Astrocyte (in vitro differentiated cells and primary cell): ENCODE measurements around the gene ZNF761. TPM values are rescaled to one million over a fixed set of nuclear protein-coding genes. Genes with fewer than 3 reads are reported as not detected.
"Not testable (repeated sequence)": the region's sequence is repeated elsewhere in the genome, so short reads cannot be mapped to it uniquely, and the experiment has no call there.

Source experiments
- DNase-seq: peaks from one replicate; pipeline ENCODE4 v3.0.0-alpha.2; 2010; ENCODE audit warnings: low read depth
- FAIRE-seq: peaks from 2 replicates; lab custom pipeline; 2011; peaks lifted over from hg19 to GRCh38; lab: Jason Lieb, UNC
- H2AFZ ChIP-seq: 2 replicates; pipeline ENCODE4 v1.6.0; 2012; ENCODE audit warnings: low read depth, low read length, inconsistent platforms
- H3K27ac ChIP-seq: 2 replicates; pipeline ENCODE4 v1.5.1; 2011; ENCODE audit warnings: low read depth, low read length, inconsistent platforms
- H3K27me3 ChIP-seq: 2 replicates; pipeline ENCODE4 v1.6.0; 2011; ENCODE audit warnings: low read length, inconsistent platforms; ENCODE audit not compliant: insufficient read depth
- H3K36me3 ChIP-seq: 2 replicates; pipeline ENCODE4 v1.5.1; 2011; ENCODE audit warnings: low read length, inconsistent platforms; ENCODE audit not compliant: insufficient read depth
- H3K4me1 ChIP-seq: 2 replicates; pipeline ENCODE4 v1.5.1; 2011; ENCODE audit warnings: low read length, inconsistent platforms; ENCODE audit not compliant: insufficient read depth
- H3K4me2 ChIP-seq: 2 replicates; pipeline ENCODE4 v1.6.0; 2012; ENCODE audit warnings: low read length, inconsistent platforms
- H3K4me3 ChIP-seq: 2 replicates; pipeline ENCODE4 v1.5.1; 2011; ENCODE audit warnings: low read depth, mild to moderate bottlenecking, low read length, inconsistent platforms; ENCODE audit not compliant: insufficient read depth
- H3K79me2 ChIP-seq: 2 replicates; pipeline ENCODE4 v1.6.0; 2012; ENCODE audit warnings: mild to moderate bottlenecking, low read length, inconsistent platforms; ENCODE audit not compliant: insufficient read depth
- H3K9ac ChIP-seq: 2 replicates; pipeline ENCODE4 v1.6.0; 2012; ENCODE audit warnings: mild to moderate bottlenecking, low read length, inconsistent platforms
- H3K9me3 ChIP-seq: 2 replicates; pipeline ENCODE4 v1.5.1; 2012; ENCODE audit warnings: low read depth, mild to moderate bottlenecking, low read length, inconsistent platforms; ENCODE audit not compliant: insufficient read depth
- H4K20me1 ChIP-seq: 2 replicates; pipeline ENCODE4 v1.6.0; 2012; ENCODE audit warnings: low read length, inconsistent platforms; ENCODE audit not compliant: insufficient read depth
- H3K27ac Mint-ChIP-seq: one replicate; pipeline ENCODE4 v1.8.0; 2021; ENCODE audit warnings: mild to moderate bottlenecking, mixed read lengths; ENCODE audit not compliant: unreplicated experiment
- H3K27me3 Mint-ChIP-seq: one replicate; pipeline ENCODE4 v1.8.0; 2021; ENCODE audit warnings: low read depth, mixed read lengths; ENCODE audit not compliant: unreplicated experiment
- H3K36me3 Mint-ChIP-seq: one replicate; pipeline ENCODE4 v1.8.0; 2021; ENCODE audit warnings: low read depth, mixed read lengths; ENCODE audit not compliant: unreplicated experiment
- H3K4me1 Mint-ChIP-seq: one replicate; pipeline ENCODE4 v1.8.0; 2021; ENCODE audit warnings: low read depth, mixed read lengths; ENCODE audit not compliant: unreplicated experiment
- H3K4me3 Mint-ChIP-seq: one replicate; pipeline ENCODE4 v1.8.0; 2021; ENCODE audit warnings: mild to moderate bottlenecking, moderate library complexity, mixed read lengths; ENCODE audit not compliant: unreplicated experiment
- H3K9me3 Mint-ChIP-seq: one replicate; pipeline ENCODE4 v1.8.0; 2021; ENCODE audit warnings: mild to moderate bottlenecking, mixed read lengths; ENCODE audit not compliant: unreplicated experiment
- CTCF ChIP-seq: IDR thresholded peaks from 2 replicates; pipeline ENCODE4 v1.5.1; 2011; ENCODE audit warnings: low read depth, mild to moderate bottlenecking, inconsistent platforms, low read length, moderate library complexity; ENCODE audit not compliant: insufficient read depth
- EZH2 ChIP-seq: IDR thresholded peaks from 2 replicates; pipeline ENCODE4 v1.6.1; 2012; ENCODE audit warnings: mild to moderate bottlenecking, low read length, inconsistent platforms; ENCODE audit not compliant: insufficient read depth
- total RNA-seq: library from RNA; stranded (reverse); gene quantifications from 2 replicates; pipeline ENCODE4 v1.2.1, GENCODE V29; 2021

Gene ZNF761
- total RNA-seq, 1 donor from 2014 or later: 11.3 TPM

DNA sequence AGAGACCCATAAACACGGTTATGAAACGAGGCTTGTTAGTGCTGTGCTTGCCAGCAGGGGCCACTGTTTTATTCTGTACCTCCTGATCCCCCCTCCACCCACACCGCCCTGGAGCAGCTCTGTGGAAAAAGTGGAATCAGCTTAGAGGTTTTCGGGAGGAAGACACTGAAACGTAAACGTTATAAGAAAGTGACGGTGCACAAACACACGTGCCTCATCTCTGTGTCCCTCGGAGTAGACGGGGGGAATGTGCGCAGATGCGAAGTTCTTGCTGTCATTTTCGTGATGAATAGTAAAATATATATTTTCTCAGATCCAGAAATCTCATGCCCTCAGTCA, 72.5 kb downstream of the ZNF761 start:
- H4K20me1 ChIP-seq, H3K9me3 Mint-ChIP-seq, H3K27ac Mint-ChIP-seq, H3K4me1 Mint-ChIP-seq, H3K79me2 ChIP-seq, H3K36me3 Mint-ChIP-seq, H3K36me3 ChIP-seq, H2AFZ ChIP-seq, H3K27me3 Mint-ChIP-seq, DNase-seq, H3K4me3 ChIP-seq, H3K4me1 ChIP-seq, H3K27me3 ChIP-seq, H3K9ac ChIP-seq, H3K27ac ChIP-seq, H3K4me3 Mint-ChIP-seq, H3K4me2 ChIP-seq, FAIRE-seq, H3K9me3 ChIP-seq: not testable (repeated sequence)

DNA sequence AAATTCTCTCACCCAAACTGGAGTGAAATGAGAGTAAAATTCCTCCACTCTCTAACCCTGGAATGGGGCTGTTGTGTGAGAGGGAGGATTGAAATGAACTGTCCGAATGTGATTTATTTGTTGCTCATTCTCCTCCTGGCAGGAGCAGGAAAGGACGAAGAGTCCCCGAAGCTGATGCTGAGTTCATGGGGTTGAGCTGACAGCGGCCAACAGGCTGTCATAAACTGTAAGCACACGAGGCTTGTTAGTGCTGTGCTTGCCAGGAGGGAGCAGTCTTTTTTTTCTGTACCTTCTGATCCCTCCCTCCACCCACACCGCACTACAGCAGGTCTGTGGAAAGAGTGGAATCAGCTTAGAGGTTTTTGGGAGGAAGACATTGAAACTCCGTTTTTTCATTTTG, 73.1 kb downstream of the ZNF761 start:
- no peak for DNase-seq
- H3K79me2 ChIP-seq: no peaks in the 10 kb centered on the region
- H3K36me3 ChIP-seq: no peaks in the 10 kb centered on the region
- no peak for FAIRE-seq
- Mint-ChIP-seq H3K27ac (no peak overlapping the region), H3K9me3 (peaks cover 3% of the 10 kb centered on the region), H3K36me3 (no peaks in the 10 kb centered on the region), H3K27me3 (peaks cover 3% of the 10 kb centered on the region), H3K4me3 (no peak overlapping the region), H3K4me1 (no peaks in the 10 kb centered on the region)
- no peak overlapping the region for H3K4me2 ChIP-seq
- no peak overlapping the region for H3K9ac ChIP-seq
- H3K27me3 ChIP-seq: no peaks in the 10 kb centered on the region
- no peak overlapping the region for H3K4me3 ChIP-seq
- no peak overlapping the region for H2AFZ ChIP-seq
- H3K9me3 ChIP-seq: peaks cover 4% of the 10 kb centered on the region
- TF ChIP-seq CTCF (no peak), EZH2 (no peak)
- no peaks in the 10 kb centered on the region for H3K4me1 ChIP-seq
- no peaks in the 10 kb centered on the region for H4K20me1 ChIP-seq
- no peak overlapping the region for H3K27ac ChIP-seq

- Histone ChIP-seq H3K4me3 (no peak overlapping the region), H3K27ac (no peak overlapping the region), H2AFZ (no peak overlapping the region), H3K4me1 (no peaks in the 10 kb centered on the region), H3K27me3 (no peaks in the 10 kb centered on the region), H3K36me3 (no peaks in the 10 kb centered on the region), H4K20me1 (no peaks in the 10 kb centered on the region), H3K9me3 (peaks cover 4% of the 10 kb centered on the region), H3K9ac (no peak overlapping the region), H3K4me2 (no peak overlapping the region), H3K79me2 (no peaks in the 10 kb centered on the region)
- no peak for FAIRE-seq
- Mint-ChIP-seq H3K36me3 (no peaks in the 10 kb centered on the region), H3K4me3 (no peak overlapping the region), H3K27me3 (peaks cover 3% of the 10 kb centered on the region), H3K9me3 (no peaks in the 10 kb centered on the region), H3K4me1 (no peaks in the 10 kb centered on the region), H3K27ac (no peak overlapping the region)
- DNase-seq: no peak
- no peak for TF ChIP-seq EZH2
- no peak for TF ChIP-seq CTCF
These were observed 74.9 kb downstream of the ZNF761 start for GRCh38 chr19:53506728-53507127.

Other genes starting within 250 kb of the ZNF761 start
- 3.4 and 4.4 TPM in 2 replicates for gene ZNF665, start 238.6 kb upstream of the ZNF761 start, total RNA-seq
- gene ZNF677, start 177.1 kb upstream of the ZNF761 start, total RNA-seq: 28.6 and 29.6 TPM in 2 replicates
- gene VN1R2, start 173.7 kb upstream of the ZNF761 start, total RNA-seq: not detected in 2 replicates
- not detected in 2 replicates for gene VN1R4, start 164.3 kb upstream of the ZNF761 start, total RNA-seq
- 5.3 and 6.3 TPM in 2 replicates for gene ZNF845, start 98.2 kb upstream of the ZNF761 start, total RNA-seq
- 5.4 and 7.1 TPM in 2 replicates for gene ZNF525, start 66.3 kb upstream of the ZNF761 start, total RNA-seq
- 7.5 and 8.9 TPM in 2 replicates for gene ZNF765, start 36.8 kb upstream of the ZNF761 start, total RNA-seq
- gene ZNF813, start 35.7 kb downstream of the ZNF761 start, total RNA-seq: 3.7 and 4.1 TPM in 2 replicates
- 4.8 and 5.1 TPM in 2 replicates for gene ZNF331, start 106.2 kb downstream of the ZNF761 start, total RNA-seq
- not detected in 2 replicates for gene DPRX, start 200.0 kb downstream of the ZNF761 start, total RNA-seq